H1 (cell line): ENCODE results near the gene INPP5A. TPM values are rescaled to one million over a fixed set of nuclear protein-coding genes. Genes with fewer than 3 reads are reported as not detected.

Experiments used
- CTCF ChIA-PET: fragments of 300-600 bp; sonication (Branson Sonifier 250); formaldehyde crosslinking; loops from one replicate; lab custom pipeline; 2021; ENCODE audit not compliant: partially characterized antibody; lab: Charles Lee
- POLR2A ChIA-PET: fragments of 300-600 bp; sonication (Branson Sonifier 250); formaldehyde crosslinking; loops from one replicate; lab custom pipeline; 2021; ENCODE audit warnings: inconsistent platforms; ENCODE audit not compliant: partially characterized antibody; lab: Charles Lee
- DNase-seq, 2 experiments: peaks; one replicate each; pipeline versions ENCODE4 v3.0.0 to v3.0.0-alpha.2; 2010 to 2022; ENCODE audit warnings: low spot score in 2 of 2, low read depth in 1 of 2, mixed read lengths in 1 of 2
- FAIRE-seq: peaks from 2 replicates; lab custom pipeline; 2011; peaks lifted over from hg19 to GRCh38; lab: Jason Lieb, UNC
- H2AFZ ChIP-seq: 2 replicates; pipeline ENCODE4 v1.8.1; 2012; ENCODE audit warnings: low read length, inconsistent platforms
- H2AK5ac ChIP-seq: 2 replicates; pipeline ENCODE4 v1.6.1; 2013; ENCODE audit warnings: low read depth, low read length
- H2BK120ac ChIP-seq: replicated peaks from 2 replicates; pipeline ENCODE3; 2013; ENCODE audit warnings: low read depth, low read length, inconsistent platforms
- H2BK12ac ChIP-seq: 2 replicates; pipeline ENCODE4 v1.6.1; 2013; ENCODE audit warnings: low read depth, low read length
- H2BK15ac ChIP-seq: 2 replicates; pipeline ENCODE4 v1.6.1; 2013; ENCODE audit warnings: low read length
- H2BK20ac ChIP-seq: 2 replicates; pipeline ENCODE4 v1.6.1; 2013; ENCODE audit warnings: low read length
- H2BK5ac ChIP-seq: 2 replicates; pipeline ENCODE4 v1.6.1; 2013; ENCODE audit warnings: low read depth, low read length
- H3K14ac ChIP-seq: 2 replicates; pipeline ENCODE4 v1.6.1; 2013; ENCODE audit warnings: inconsistent platforms; ENCODE audit not compliant: insufficient read length
- H3K18ac ChIP-seq: 2 replicates; pipeline ENCODE4 v1.6.1; 2013; ENCODE audit warnings: low read length; ENCODE audit errors: extremely low read depth
- H3K23ac ChIP-seq: 2 replicates; pipeline ENCODE4 v1.6.1; 2013; ENCODE audit warnings: inconsistent platforms; ENCODE audit not compliant: insufficient read length
- H3K23me2 ChIP-seq: 2 replicates; pipeline ENCODE4 v1.6.1; 2013; ENCODE audit warnings: low read depth, low read length
- H3K27ac ChIP-seq: 2 replicates; pipeline ENCODE4 v1.6.1; 2011; ENCODE audit warnings: low read depth, low read length, inconsistent platforms
- H3K27me3 ChIP-seq, 4 experiments: replicated peaks in 1 of 4; 1 replicate in 1 of 4; 2 replicates in 3 of 4; pipeline versions ENCODE4 v1.6.1 to v1.8.1; 2011 to 2013; ENCODE audit warnings: low read length in 3 of 4, mild to moderate bottlenecking in 3 of 4, inconsistent platforms in 2 of 4, mixed read lengths in 2 of 4, moderate library complexity in 1 of 4; ENCODE audit not compliant: control insufficient read depth in 3 of 4, insufficient read depth in 3 of 4; ENCODE audit errors: extremely low read depth in 1 of 4
- H3K36me3 ChIP-seq, 4 experiments: 2 replicates each; pipeline versions ENCODE4 v1.6.1 to v1.8.1; 2011 to 2013; ENCODE audit warnings: mild to moderate bottlenecking in 4 of 4, low read length in 3 of 4, moderate library complexity in 2 of 4, control low read depth in 1 of 4, inconsistent platforms in 1 of 4; ENCODE audit not compliant: insufficient read depth in 4 of 4, control insufficient read depth in 2 of 4
- H3K4ac ChIP-seq: replicated peaks from 2 replicates; pipeline ENCODE3; 2013; ENCODE audit warnings: low read length, low read depth, mixed read lengths, inconsistent platforms; ENCODE audit not compliant: insufficient read length
- H3K4me1 ChIP-seq, 4 experiments: replicated peaks in 1 of 4; 1 replicate in 1 of 4; 2 replicates in 3 of 4; pipeline versions ENCODE4 v1.6.1 to v1.8.1; 2011 to 2013; ENCODE audit warnings: low read length in 3 of 4, inconsistent platforms in 2 of 4, mixed read lengths in 1 of 4; ENCODE audit not compliant: insufficient read depth in 4 of 4, control insufficient read depth in 3 of 4
- H3K4me2 ChIP-seq, 2 experiments: 2 replicates each; pipeline versions ENCODE4 v1.6.1 to v1.8.1; 2011 to 2013; ENCODE audit warnings: low read depth in 2 of 2, low read length in 2 of 2, control low read depth in 1 of 2, inconsistent platforms in 1 of 2, mild to moderate bottlenecking in 1 of 2; ENCODE audit not compliant: insufficient read depth in 1 of 2
- H3K4me3 ChIP-seq, 4 experiments: fragments of 200-600, 300-600 bp in 1 of 4; sonication (generic), shearing (Covaris generic), sonication (Bioruptor Twin) in 1 of 4; 2 replicates each; pipeline versions ENCODE4 v1.5.1 to v1.8.1; 2011 to 2016; ENCODE audit warnings: low read length in 4 of 4, low read depth in 3 of 4, control low read depth in 2 of 4, inconsistent platforms in 2 of 4, mild to moderate bottlenecking in 2 of 4, mixed read lengths in 1 of 4, moderate library complexity in 1 of 4; ENCODE audit not compliant: insufficient read depth in 2 of 4; ENCODE audit errors: extremely low read depth in 1 of 4
- H3K56ac ChIP-seq: replicated peaks from 2 replicates; pipeline ENCODE3; 2013; ENCODE audit warnings: low read depth, mild to moderate bottlenecking, mixed read lengths, low read length, inconsistent platforms; ENCODE audit not compliant: insufficient read length
- H3K79me1 ChIP-seq: 2 replicates; pipeline ENCODE4 v1.6.1; 2013; ENCODE audit warnings: low read depth, low read length, control low read depth
- H3K79me2 ChIP-seq, 2 experiments: 2 replicates each; pipeline versions ENCODE4 v1.6.1 to v1.8.1; 2012 to 2013; ENCODE audit warnings: low read length in 2 of 2, mild to moderate bottlenecking in 2 of 2, inconsistent platforms in 1 of 2; ENCODE audit not compliant: insufficient read depth in 2 of 2, control insufficient read depth in 1 of 2
- H3K9ac ChIP-seq, 4 experiments: replicated peaks in 1 of 4; 1 replicate in 1 of 4; 2 replicates in 3 of 4; pipeline versions ENCODE4 v1.6.1 to v1.8.1; 2011 to 2013; ENCODE audit warnings: low read depth in 3 of 4, low read length in 3 of 4, control low read depth in 2 of 4, mild to moderate bottlenecking in 2 of 4, moderate library complexity in 2 of 4, inconsistent platforms in 1 of 4; ENCODE audit errors: extremely low read depth in 1 of 4
- H3K9me3 ChIP-seq, 2 experiments: 2 replicates each; pipeline versions ENCODE4 v1.6.1 to v1.8.1; 2012 to 2013; ENCODE audit warnings: mild to moderate bottlenecking in 2 of 2, moderate library complexity in 2 of 2, control low read depth in 1 of 2, inconsistent platforms in 1 of 2, low read depth in 1 of 2, low read length in 1 of 2, mixed read lengths in 1 of 2; ENCODE audit not compliant: insufficient read depth in 2 of 2
- H4K20me1 ChIP-seq, 2 experiments: replicated peaks in 1 of 2; 2 replicates each; pipeline versions ENCODE3 to v1.8.1; 2011 to 2013; ENCODE audit warnings: inconsistent platforms in 2 of 2, low read length in 2 of 2, mild to moderate bottlenecking in 1 of 2; ENCODE audit not compliant: insufficient read depth in 2 of 2, control insufficient read depth in 1 of 2
- H4K5ac ChIP-seq: 2 replicates; pipeline ENCODE4 v1.6.1; 2013; ENCODE audit warnings: low read length, low read depth, mixed read lengths, inconsistent platforms; ENCODE audit not compliant: insufficient read length
- H4K8ac ChIP-seq: 2 replicates; pipeline ENCODE4 v1.8.0; 2013; ENCODE audit warnings: mild to moderate bottlenecking, moderate library complexity, low read length, inconsistent platforms; ENCODE audit not compliant: insufficient read depth; ENCODE audit errors: extremely low read depth
- H4K91ac ChIP-seq: replicated peaks from 2 replicates; pipeline ENCODE3; 2013; ENCODE audit warnings: low read length, mixed read lengths, inconsistent platforms; ENCODE audit not compliant: insufficient read length
- CTCF ChIP-seq, 3 experiments: IDR thresholded peaks; 1 replicate in 2 of 3; 2 replicates in 1 of 3; pipeline versions ENCODE4 v1.5.1 to v1.6.1; 2011; ENCODE audit warnings: low read length in 3 of 3, mild to moderate bottlenecking in 3 of 3, inconsistent platforms in 2 of 3, low read depth in 1 of 3, moderate library complexity in 1 of 3; ENCODE audit not compliant: insufficient read depth in 1 of 3; ENCODE audit errors: control extremely low read depth in 1 of 3
- EGR1 ChIP-seq: IDR thresholded peaks from 2 replicates; pipeline ENCODE4 v1.6.1; 2011; ENCODE audit warnings: low read depth, low read length, borderline replicate concordance
- MAX ChIP-seq: IDR thresholded peaks from 2 replicates; pipeline ENCODE4 v1.6.1; 2012; ENCODE audit warnings: inconsistent platforms
- PHF8 ChIP-seq: fragments of 200-600 bp; sonication (generic); conservative IDR thresholded peaks from 2 replicates; pipeline ENCODE4 v1.7.1; 2012; ENCODE audit warnings: low read depth, mild to moderate bottlenecking, inconsistent platforms, low read length, moderate library complexity
- POLR2AphosphoS5 ChIP-seq: IDR thresholded peaks from 2 replicates; pipeline ENCODE4 v1.6.1; 2011; ENCODE audit warnings: low read depth, low read length
- RNF2 ChIP-seq: fragments of 200-900, 300-1000 bp; sonication (generic); IDR thresholded peaks from 2 replicates; pipeline ENCODE4 v1.7.1; 2016; ENCODE audit warnings: borderline replicate concordance, low read depth, mild to moderate bottlenecking, antibody characterized with exemption, low read length; ENCODE audit not compliant: poor library complexity, severe bottlenecking; ENCODE audit errors: missing control alignments
- SUZ12 ChIP-seq: fragments of 200-600 bp; sonication (generic); IDR thresholded peaks from 2 replicates; pipeline ENCODE4 v1.6.1; 2012; ENCODE audit warnings: mild to moderate bottlenecking, inconsistent platforms, low read length, moderate library complexity, mixed read lengths
- WGBS, 2 experiments: shearing (Covaris generic) in 1 of 2; methylation state at CpG; one replicate each; pipeline versions ENCODE4 v1.1.6 to v1.1.7; 2013 to 2015; ENCODE audit warnings: low lambda C conversion rate in 2 of 2, mixed read lengths in 2 of 2, inconsistent platforms in 1 of 2, low coverage in 1 of 2, missing lambda C conversion rate in 1 of 2; ENCODE audit not compliant: insufficient replicate concordance in 2 of 2, insufficient coverage in 1 of 2, insufficient read length in 1 of 2; ENCODE audit errors: extremely low coverage in 1 of 2, missing lambda C conversion rate in 1 of 2; 5-methylcytosine and 5-hydroxymethylcytosine counted together
- polyA plus RNA-seq, 7 experiments: library from polyadenylated mRNA; depleted of rRNA in 3 of 7; stranded (reverse) in 5 of 7; unstranded in 2 of 7; fragments of >200 nt in 5 of 7; fragments of 200-250 nt in 2 of 7; gene quantifications; 1 replicate in 5 of 7; 2 replicates in 1 of 7; 4 replicates in 1 of 7; pipeline versions ENCODE4 v1.2.1 to v1.2.3, GENCODE V29; 2011 to 2013; ENCODE audit warnings: missing spikeins in 2 of 7, mixed read lengths in 2 of 7
- total RNA-seq: library from RNA; stranded (reverse); fragmentation: NEBNext Ultra II Directional; extraction: Animal tissue kit (Norgen Biotek cat#: 25700); gene quantifications from 2 replicates; pipeline ENCODE4 v1.2.1, GENCODE V29; 2021

Gene INPP5A
- total and polyA plus RNA-seq, 2 of the 8 experiments (the other 6 are each of a cell fraction or from before 2014, with no cell fraction given) = 19.7 to 27.5 TPM

- Histone ChIP-seq H3K27ac (no peak overlapping the region; the same call in 1 of the 2 replicates), H4K8ac (peak overlapping the region; percentile 25), H3K79me1 (no peaks in the 10 kb centered on the region; the same call in 1 of the 2 replicates), H3K56ac (no peak overlapping the region), H4K5ac (no peak overlapping the region), H4K20me1 (peaks cover 0 to 1% of the 10 kb centered on the region in 2 experiments), H2AK5ac (0 out of 2 replicates have a peak overlapping the region, but pooled peaks have one; percentile 53), H3K27me3 (no peaks in the 10 kb centered on the region), H3K4me2 (no peak overlapping the region), H2BK5ac (peak overlapping the region; percentile 60), H2AFZ (no peak overlapping the region), H3K14ac (no peak overlapping the region), H4K91ac (peak overlapping the region; percentile 25), H3K79me2 (no peaks in the 10 kb centered on the region), H2BK20ac (0 out of 2 replicates have a peak overlapping the region, but pooled peaks have one; percentile 21), H3K18ac (peak overlapping the region; percentile 48), H3K4ac (no peak overlapping the region), H3K9ac (no peak overlapping the region), H3K9me3 (no peaks in the 10 kb centered on the region), H3K36me3 (no peaks in the 10 kb centered on the region), H3K23me2 (no peaks in the 10 kb centered on the region), H2BK120ac (no peak overlapping the region), H2BK12ac (peak overlapping the region; percentile 84; the same call in 1 of the 2 replicates), H3K23ac (no peak overlapping the region), H3K4me1 (peaks cover 0 to 18% (median 4%) of the 10 kb centered on the region in 4 experiments; a peak in 6 of 7 replicates), H2BK15ac (no peak overlapping the region; the same call in 1 of the 2 replicates), H3K4me3 (no peak overlapping the region)
- 90% methylated on average over 36 of the region's 36 CpGs; no CpG with 5 or more reads in 1 of the 2 experiments for WGBS, 2 experiments
- ChIA-PET POLR2A (interaction anchor here (1.8 kb wide), 1 partner anchor 10 kb away, joined by 4 read pairs; no protein-coding TSS in a partner anchor), CTCF (interaction anchor here (0.7 to 1.8 kb wide), 8 partner anchors 10 to 124 kb away, joined by 3 to 7 read pairs (median 3); no protein-coding TSS in a partner anchor)
- DNase-seq (no peak), FAIRE-seq (no peak)
- no peak for TF ChIP-seq SUZ12
- no peak for TF ChIP-seq PHF8
- no peak for TF ChIP-seq EGR1
- TF ChIP-seq MAX = no peak
- TF ChIP-seq RNF2 = no peak
- no peak for TF ChIP-seq POLR2AphosphoS5
- TF ChIP-seq CTCF (IDR thresholded peaks at IDR 0.05; ENCODE audit: control extremely low read depth in 1 of 3, insufficient read depth in 1 of 3, low read depth in 1 of 3, low read length in 3 of 3) = no peak
Measured at GRCh38 chr10:132748545-132749370, 211.2 kb downstream of the INPP5A start.
